Esophagus squamous epithelium (tissue), 4 donors: ENCODE results near the gene ARHGAP26.

Source experiments
- CTCF ChIP-seq, 6 experiments: fragments of 450-650 bp in 4 of 6; fragments of 200-600 bp in 2 of 6; sonication (generic) in 2 of 6; IDR thresholded peaks; one replicate each; pipeline ENCODE4 v1.5.1; 2016 to 2019; ENCODE audit warnings: antibody characterized with exemption in 6 of 6, mild to moderate bottlenecking in 4 of 6, moderate library complexity in 4 of 6
- POLR2A ChIP-seq, 4 donors: fragments of 450-650 bp; IDR thresholded peaks; one replicate each; pipeline ENCODE4 v1.6.1; 2017; ENCODE audit warnings: antibody characterized with exemption in 4 of 4, mild to moderate bottlenecking in 4 of 4, moderate library complexity in 3 of 4

DNA sequence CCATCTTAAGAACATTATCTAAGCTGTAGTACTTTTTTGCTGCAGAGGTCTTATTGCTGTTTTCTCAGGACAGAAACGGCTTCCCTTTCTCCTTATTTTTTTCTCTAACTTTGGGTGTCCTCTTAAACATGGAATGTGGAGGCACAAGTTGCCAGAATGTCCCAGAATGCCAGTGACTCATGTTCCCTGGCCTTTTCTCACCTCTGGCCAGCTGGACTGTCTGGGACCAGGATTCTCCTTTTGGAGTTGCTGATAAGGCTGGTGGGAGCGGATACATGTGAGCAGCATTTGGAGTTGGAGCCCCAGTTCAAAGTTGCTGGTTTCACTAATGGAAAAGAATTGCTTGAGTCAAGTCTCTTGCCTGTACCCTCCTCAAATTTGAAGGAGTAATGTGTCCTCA, 112.8 kb downstream of the ARHGAP26 start:
- TF ChIP-seq POLR2A (IDR thresholded peaks at IDR 0.05), result no peak
- TF ChIP-seq CTCF (IDR thresholded peaks at IDR 0.05), result no peak
